ENCODE measurements around the gene MAD1L1.

GRCh38 chr7:1842321-1843221, 390.2 kb downstream of the MAD1L1 start:
- no peak for TF ChIP-seq CTCF (conservative IDR thresholded peaks at IDR 0.05; ENCODE audit: low read length)
- no peak for TF ChIP-seq EZH2phosphoT487 (IDR thresholded peaks at IDR 0.05; ENCODE audit: borderline replicate concordance, low read depth, low read length)

Measured in OCI-LY7 (cell line).